HG02885 (cell line): ENCODE data around the gene FDXR.

Experiments
- ATAC-seq: cut with Tn5 transposase; IDR thresholded peaks from one replicate; pipeline ENCODE4 v1.9.1; 2021; ENCODE audit warnings: mild to moderate bottlenecking; ENCODE audit not compliant: unreplicated experiment, poor library complexity

FDXR gene

DNA sequence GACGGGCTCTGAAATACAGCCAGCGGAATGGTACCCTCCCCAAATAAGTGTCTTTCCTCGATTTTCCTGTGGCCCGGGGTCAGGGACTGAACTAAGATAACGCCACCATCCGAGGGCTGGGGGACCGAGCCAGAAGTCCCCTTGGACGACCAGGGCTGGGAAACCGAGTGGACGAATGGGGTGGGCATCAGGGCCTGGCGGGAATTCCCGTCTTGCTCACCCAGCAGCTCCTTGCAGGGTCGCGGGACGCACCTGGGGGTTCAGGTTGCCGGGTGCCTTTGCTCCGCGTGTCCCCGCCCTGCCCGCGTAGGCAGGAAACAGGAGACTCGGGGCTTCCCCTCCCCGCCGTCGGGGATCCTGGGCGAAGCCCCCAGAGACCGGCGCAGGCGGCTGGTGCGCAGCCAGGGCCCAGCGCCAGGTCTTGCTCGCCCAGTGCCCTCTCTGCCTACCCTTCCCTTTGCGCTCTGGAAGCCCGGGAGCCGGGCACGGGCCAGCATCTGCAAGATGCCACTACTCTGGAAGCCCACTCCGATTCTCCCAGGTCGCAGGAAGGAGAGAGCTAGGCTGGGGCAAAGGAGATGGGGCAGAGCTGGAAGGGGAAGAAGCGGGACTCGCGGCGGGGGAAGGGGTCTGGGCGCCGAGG, 12.4 kb downstream of the FDXR start:
- ATAC-seq: no peak

- no peak for ATAC-seq
These were observed 13.2 kb downstream of the FDXR start, which contains the start of gene GRIN2C for GRCh38 chr17:74859459-74860228. Gene GRIN2C (minus strand): TSS chr17:74859885. CDS start chr17:74855092, 4,793 bp downstream.

DNA sequence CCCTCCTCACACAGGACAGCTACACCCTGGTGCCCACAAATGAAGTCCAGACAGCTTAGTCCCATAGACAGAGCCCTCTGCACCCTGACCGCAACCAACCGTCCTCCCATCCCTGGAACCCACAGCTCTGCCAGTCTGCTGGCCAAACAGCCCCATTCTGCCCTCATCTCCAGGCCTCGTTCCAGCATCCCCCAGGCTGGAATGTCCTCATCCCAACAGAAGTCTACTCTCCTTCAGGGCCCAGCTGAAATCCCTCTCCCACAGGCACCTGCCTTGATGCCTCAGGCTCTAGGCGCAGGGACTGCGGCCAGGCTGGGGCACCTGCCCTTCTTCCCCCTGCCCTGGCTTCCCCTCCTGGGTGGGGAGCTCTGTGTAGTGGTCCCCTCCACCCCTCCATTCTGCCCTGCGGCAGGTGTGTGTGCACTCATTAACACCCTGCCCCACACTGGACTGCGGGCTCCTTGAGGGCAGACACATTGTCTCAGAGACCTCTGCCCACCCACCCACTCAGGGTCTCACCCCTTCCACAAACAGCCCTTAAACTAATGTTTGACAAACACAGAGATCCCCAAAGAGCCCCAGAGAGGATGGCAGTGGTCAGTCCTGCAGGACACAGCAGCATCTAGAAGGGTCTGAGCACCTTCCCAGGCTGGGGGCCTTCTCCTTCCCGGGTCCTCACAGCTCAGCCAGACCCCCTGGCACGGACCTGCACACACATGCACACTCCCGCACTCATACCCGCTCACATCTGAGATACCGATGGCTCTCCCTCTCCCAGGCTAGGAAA, 13.9 kb downstream of the FDXR start:
- ATAC-seq: no peak

- no peak for ATAC-seq
These were observed 15.6 kb downstream of the FDXR start for GRCh38 chr17:74857191-74857590.

DNA sequence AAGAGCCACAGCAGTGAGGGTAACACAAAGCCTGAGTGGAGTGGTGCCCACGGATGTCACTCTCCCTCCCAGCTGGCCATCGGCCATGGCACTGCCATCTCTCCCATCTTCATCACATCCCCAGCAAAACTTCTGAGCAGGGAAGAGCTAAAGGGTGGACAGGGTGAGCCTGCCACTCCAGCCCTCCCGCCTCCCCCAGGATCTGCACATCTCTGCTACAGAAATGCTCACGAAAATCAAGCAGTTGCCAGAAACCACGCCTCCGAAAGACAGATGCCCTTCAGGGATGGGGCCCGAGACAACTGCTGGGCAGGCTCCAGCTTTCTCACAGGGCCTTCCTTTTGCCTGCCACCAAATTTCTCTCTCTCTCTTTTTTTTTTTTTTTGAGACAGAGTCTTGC, 16.7 kb downstream of the FDXR start:
- no peak for ATAC-seq

GRCh38 chr17:74855323-74855722, 17.5 kb downstream of the FDXR start:
- ATAC-seq: no peak

DNA sequence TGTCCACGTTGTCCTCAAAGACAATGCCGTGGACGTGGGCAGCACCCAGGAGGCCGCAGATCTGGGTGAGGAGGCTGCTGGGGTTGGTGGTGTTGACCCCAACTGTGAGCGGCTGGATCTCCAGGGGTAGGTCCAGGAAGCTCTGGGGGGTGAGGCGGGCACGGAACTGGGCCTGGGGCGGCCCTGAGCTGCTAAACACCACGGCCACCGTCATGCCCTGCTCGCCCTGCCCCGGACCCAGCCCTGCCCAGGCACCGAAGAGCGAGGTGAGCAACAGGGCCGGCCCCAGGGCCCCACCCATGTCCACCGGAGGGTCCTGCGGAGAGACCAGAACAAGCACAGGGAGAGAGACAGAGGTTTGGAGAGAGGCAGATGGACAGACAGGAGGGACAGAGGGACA, 18.0 kb downstream of the FDXR start:
- no peak for ATAC-seq

DNA sequence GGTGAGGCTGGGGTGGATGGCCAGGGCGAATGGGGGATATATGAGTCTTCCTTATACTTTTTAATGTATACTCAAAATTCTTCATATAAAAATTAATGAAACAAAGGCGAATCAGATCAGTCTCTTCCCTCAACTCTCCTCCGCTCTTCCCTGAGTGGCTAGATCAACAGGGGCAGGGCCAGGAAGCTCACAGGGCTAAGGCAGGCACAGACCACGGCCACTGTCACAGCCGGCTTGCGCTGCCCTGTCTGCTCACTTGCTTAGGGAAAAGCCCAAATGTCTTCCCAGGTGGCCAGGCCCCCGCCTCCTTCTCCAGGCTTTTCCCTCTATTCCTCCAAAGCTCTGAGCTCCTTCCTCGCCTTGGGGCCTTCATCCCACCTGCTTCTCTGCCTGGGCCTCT, 19.1 kb downstream of the FDXR start:
- ATAC-seq: no peak

GRCh38 chr17:74853048-74853397, 19.8 kb downstream of the FDXR start:
- ATAC-seq: no peak

GRCh38 chr17:74852237-74853047, 20.4 kb downstream of the FDXR start:
- ATAC-seq: no peak

GRCh38 chr17:74851612-74852236, 21.1 kb downstream of the FDXR start:
- no peak for ATAC-seq

DNA sequence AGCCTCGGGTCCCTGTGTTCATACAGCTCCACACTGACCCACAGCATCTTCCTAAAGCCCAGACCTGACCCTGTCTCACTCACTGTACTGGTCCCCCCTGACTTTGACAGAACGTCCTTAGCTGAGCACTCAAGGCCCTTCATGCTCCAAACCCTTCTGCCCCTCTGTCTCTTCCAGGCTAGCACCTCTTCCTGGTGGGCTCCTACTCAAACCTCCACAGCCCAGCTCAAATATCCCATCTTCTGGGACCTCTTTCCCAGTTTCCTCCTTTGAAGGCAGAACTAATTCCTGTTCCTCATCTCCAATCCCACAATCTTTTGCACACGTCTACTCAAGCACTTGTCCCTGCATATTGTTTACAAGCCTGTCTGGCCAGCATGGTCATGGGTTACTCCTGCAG, 21.9 kb downstream of the FDXR start:
- no peak for ATAC-seq

- ATAC-seq: no peak
These were observed 22.5 kb downstream of the FDXR start for GRCh38 chr17:74850310-74850709.

DNA sequence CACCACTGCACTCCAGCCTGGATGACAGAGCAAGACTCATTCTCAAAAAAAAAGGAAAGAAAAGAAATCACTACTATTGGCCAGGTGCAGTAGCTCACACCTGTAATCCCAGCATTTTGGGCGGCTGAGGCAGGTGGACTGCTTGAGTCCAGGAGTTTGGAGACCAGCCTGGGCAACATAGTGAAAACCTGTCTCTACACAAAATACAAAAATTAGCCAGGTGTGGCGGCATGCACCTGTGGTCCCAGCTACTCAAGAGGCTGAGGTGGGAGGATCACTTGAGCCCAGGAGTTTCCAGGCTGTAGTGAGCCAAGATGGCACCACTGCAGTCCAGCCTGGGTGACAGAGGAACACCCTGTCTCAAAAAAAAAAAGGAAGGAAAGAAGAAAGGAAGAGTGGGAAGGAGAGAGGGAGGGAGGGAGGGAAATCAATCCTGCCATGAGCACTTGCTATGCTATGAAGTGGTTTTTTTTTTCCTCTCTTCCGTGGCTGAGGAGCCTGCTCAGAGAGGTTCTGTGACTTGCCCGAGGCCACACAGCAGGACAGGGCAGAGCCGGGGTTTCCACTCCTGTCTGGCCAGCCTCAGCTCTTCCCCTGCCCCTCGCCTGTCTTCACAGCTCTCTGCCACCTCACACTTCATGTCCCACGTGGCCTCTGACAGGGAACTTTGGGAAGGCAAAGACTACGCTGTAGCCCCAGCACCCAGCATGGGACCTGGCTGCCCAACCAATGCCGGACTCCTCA, 24.0 kb downstream of the FDXR start:
- no peak for ATAC-seq

DNA sequence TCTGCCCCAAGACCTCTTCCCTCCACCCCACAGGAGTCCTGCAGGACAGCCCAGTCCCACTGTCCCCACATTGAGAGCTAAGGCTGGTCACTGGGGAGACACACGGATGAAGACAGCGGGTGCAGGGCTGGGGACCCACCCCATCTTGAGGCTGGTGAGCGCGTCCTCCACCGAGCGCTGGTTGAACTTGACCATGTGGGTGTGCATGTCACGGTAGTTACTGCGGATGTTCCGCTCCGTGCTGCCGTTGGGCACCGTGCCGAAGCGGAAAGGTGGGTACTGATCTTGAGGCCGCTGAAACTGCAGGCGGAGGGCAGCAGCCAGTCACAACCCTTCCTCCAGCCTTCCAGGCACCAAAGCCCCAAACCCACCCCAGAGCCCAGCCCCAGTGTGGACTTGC, 26.2 kb downstream of the FDXR start:
- ATAC-seq: no peak

- ATAC-seq: no peak
These were observed 29.5 kb downstream of the FDXR start for GRCh38 chr17:74843352-74843627.

- no peak for ATAC-seq
These were observed 30.0 kb downstream of the FDXR start for GRCh38 chr17:74842599-74843351.

DNA sequence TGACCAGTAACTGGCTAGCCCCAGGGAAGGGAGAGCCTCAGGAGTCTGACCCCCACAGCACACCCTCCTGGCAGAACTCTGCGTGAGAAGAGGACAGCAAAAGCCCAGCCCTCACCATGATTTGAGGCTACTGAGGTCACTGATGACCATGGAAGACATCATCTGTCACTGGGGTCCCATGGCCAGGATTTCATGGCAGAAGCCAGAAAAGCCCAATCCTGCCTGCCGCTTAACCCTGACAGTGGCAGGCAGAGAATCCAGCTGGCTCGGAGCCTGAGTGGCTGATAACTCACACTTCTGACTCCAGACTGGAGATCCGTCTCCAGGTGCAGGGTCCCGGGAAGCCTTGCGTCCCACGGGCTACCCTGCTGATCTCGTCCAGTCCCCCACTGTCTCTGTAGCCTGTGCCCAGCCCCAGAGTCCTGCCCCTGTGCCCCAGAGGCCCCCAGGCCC, 30.6 kb downstream of the FDXR start:
- ATAC-seq: no peak
